ENCODE data around the gene SLC66A3. TPM values are rescaled to one million over a fixed set of nuclear protein-coding genes. Genes with fewer than 3 reads are reported as not detected.

Gene SLC66A3
- total and polyA plus RNA-seq, 7 donors: 6.9 to 71.7 (median 34.3) TPM

DNA sequence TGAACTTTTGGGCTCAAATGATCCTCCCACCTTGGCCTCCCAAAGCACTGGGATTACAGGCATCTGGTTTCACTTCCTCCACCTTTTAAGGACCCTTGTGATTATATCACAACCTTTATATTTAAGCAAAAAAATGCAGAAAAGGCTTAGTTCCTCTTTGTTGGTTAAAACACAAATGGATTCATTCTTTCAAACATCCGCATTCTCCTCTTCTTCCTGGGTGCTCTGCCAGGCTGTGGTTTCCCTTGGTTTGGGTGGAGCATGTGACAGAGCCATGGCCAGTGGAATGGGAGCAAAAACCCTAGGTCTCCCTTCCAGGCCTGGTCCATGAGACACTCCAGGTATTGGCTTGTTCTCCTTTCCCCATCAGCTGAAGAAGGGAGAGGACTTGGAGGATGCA, 9.9 kb upstream of the SLC66A3 start:
- Histone ChIP-seq H3K27ac (no peak overlapping the region), H3K9me3 (peaks cover 0 to 3% (median 0%) of the 10 kb centered on the region in 4 donors), H3K36me3 (no peaks in the 10 kb centered on the region), H3K4me1 (no peaks in the 10 kb centered on the region), H3K27me3 (peaks cover 0 to 3% (median 0%) of the 10 kb centered on the region in 3 donors), H3K4me3 (no peak overlapping the region)
- WGBS, 2 donors: 73 to 87% methylated on average over 1 of the region's 1 CpG
- DNase-seq: no peak
- TF ChIP-seq POLR2A (IDR thresholded peaks at IDR 0.05) (no peak), EP300 (IDR thresholded peaks at IDR 0.05) (no peak), POLR2AphosphoS5 (IDR thresholded peaks at IDR 0.05) (no peak), CTCF (IDR thresholded peaks at IDR 0.05) (no peak)
- intact Hi-C loops (cut with DNase I): no loop called here

DNA sequence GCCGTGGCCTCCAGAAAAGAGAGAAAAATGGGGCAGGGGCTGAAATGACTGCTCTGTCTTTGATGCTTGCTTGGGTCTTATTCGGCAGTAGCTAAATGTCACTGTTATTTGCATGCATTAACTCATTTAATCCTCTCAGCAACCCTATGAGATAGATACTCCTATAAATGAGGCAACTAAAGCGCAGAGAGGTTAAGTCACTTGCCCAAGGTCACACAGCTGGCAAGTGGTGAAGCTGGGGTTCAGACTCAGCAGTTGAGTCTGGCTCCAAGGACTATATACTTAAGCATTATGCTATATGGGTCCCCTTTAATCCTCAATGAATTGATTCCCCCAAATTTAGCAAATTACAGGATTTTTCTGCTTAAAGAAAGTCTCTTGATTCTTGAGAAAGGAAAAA, 9.2 kb upstream of the SLC66A3 start:
- Histone ChIP-seq H3K4me1 (no peaks in the 10 kb centered on the region), H3K36me3 (no peaks in the 10 kb centered on the region), H3K27me3 (peaks cover 0 to 3% (median 0%) of the 10 kb centered on the region in 3 donors), H3K4me3 (no peak overlapping the region), H3K9me3 (peaks cover 0 to 3% (median 0%) of the 10 kb centered on the region in 4 donors), H3K27ac (no peak overlapping the region)
- DNase-seq: no peak
- TF ChIP-seq EP300 (IDR thresholded peaks at IDR 0.05): no peak
- no peak for TF ChIP-seq POLR2A (IDR thresholded peaks at IDR 0.05)
- no peak for TF ChIP-seq CTCF (IDR thresholded peaks at IDR 0.05)
- no peak for TF ChIP-seq POLR2AphosphoS5 (IDR thresholded peaks at IDR 0.05)
- WGBS, 2 donors: 95% methylated on average over 3 of the region's 3 CpGs
- intact Hi-C loops (cut with DNase I): no loop called here

- no peaks in the 10 kb centered on the region for H3K4me1 ChIP-seq
- no peak for TF ChIP-seq CTCF (IDR thresholded peaks at IDR 0.05)
- no peak for TF ChIP-seq POLR2A (IDR thresholded peaks at IDR 0.05)
- no peak for TF ChIP-seq POLR2AphosphoS5 (IDR thresholded peaks at IDR 0.05)
- TF ChIP-seq EP300 (IDR thresholded peaks at IDR 0.05): no peak
- intact Hi-C loops (cut with DNase I): no loop called here
- DNase-seq: no peak
- H3K4me3 ChIP-seq: no peak overlapping the region
- no peaks in the 10 kb centered on the region for H3K36me3 ChIP-seq
- WGBS, 2 donors: 31 to 32% methylated on average over 3 of the region's 3 CpGs
- peaks cover 0 to 3% (median 0%) of the 10 kb centered on the region in 3 donors for H3K27me3 ChIP-seq
- no peak overlapping the region for H3K27ac ChIP-seq
- H3K9me3 ChIP-seq: peaks cover 0 to 3% (median 0%) of the 10 kb centered on the region in 4 donors
Observed at GRCh38 chr2:11147263-11147662, 8.0 kb upstream of the SLC66A3 start.

GRCh38 chr2:11152591-11152990, 2.7 kb upstream of the SLC66A3 start:
- Histone ChIP-seq H3K9me3 (no peaks in the 10 kb centered on the region), H3K27ac (no peak overlapping the region), H3K27me3 (no peaks in the 10 kb centered on the region), H3K4me3 (no peak overlapping the region), H3K36me3 (no peaks in the 10 kb centered on the region), H3K4me1 (peaks cover 0 to 24% (median 19%) of the 10 kb centered on the region in 4 donors)
- TF ChIP-seq CTCF (IDR thresholded peaks at IDR 0.05) (no peak), POLR2AphosphoS5 (IDR thresholded peaks at IDR 0.05) (no peak), EP300 (IDR thresholded peaks at IDR 0.05) (no peak), POLR2A (IDR thresholded peaks at IDR 0.05) (no peak)
- intact Hi-C loops (cut with DNase I): no loop called here
- DNase-seq: peak; percentile 48
- WGBS, 2 donors: 93 to 96% methylated on average over 6 of the region's 6 CpGs
